ENCODE measurements around the gene CSF1.

CSF1 gene

DNA sequence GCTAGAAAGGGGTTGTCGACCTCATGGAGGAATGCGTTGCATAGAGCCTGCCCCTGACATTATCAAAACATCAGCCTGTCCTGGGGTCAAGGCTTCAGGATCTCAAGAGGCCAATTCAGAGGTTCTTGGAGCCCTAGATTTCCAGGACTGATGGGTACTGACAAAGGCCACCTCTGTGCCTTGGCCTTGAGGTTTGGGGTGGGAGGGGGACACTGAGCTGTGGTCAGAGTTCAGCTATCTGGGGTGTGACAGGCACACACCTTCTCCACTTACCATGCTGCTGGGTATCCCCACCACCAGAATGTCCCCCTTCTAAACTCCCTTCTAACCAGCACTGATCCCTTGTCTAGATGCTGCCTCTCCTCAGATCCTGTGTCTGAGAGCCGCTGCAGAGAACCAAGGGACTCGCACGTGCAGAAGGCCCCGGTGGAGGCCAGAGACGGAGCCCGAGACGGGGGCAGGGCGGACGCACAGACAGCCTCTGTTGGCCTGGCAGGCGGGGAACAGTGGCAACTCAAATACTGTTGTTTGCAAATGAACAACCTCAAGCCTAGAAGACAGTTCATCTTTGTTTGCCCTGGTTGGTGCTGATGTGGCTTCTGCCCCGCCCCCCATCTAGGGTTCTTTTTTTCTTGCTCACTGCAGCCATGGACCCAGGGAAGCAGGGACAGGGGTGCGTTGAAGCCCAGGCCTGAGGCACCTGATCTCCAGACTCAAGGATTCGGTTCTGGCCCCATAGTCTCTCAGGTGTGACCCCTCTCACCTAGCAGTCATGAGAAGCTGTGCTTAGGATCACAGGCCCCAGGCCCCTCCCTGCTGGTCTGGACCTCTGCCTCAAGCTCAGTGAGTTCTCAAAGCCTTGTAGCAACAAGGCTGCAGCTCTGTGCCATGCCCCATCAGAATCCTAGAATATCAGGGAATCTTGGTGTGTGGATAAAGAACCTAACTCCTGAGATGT is 28.1 kb upstream of the CSF1 start:
- DNase-seq: no peak

- no peak for DNase-seq
Observed at GRCh38 chr1:109883248-109883955, 27.2 kb upstream of the CSF1 start.

GRCh38 chr1:109884242-109884891 is 26.3 kb upstream of the CSF1 start:
- DNase-seq: no peak

GRCh38 chr1:109885589-109885988 is 25.1 kb upstream of the CSF1 start:
- no peak for DNase-seq

- no peak for DNase-seq
Observed at GRCh38 chr1:109886827-109887226, 23.8 kb upstream of the CSF1 start.

DNA sequence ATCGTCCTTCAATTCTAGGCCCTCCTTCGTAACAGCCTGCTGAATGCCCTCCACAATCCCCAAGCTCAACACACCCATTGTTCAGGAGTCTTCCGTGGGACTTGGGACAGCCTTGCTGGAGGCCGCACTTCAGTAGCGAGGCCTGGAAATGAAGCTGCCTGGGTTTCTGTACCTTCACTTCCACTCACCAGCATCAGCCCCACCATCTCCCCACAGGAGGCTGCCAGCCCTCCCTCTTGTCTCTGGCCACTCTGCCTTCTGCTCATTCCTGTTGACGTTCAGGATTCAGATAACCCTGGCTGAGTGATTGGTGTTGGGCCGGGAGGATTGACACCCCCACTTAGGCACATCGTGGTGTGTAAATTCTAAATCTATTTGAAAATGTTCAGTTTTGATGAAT is 23.4 kb upstream of the CSF1 start:
- no peak for DNase-seq

- DNase-seq: no peak
Observed at GRCh38 chr1:109887884-109888283, 22.8 kb upstream of the CSF1 start.

DNA sequence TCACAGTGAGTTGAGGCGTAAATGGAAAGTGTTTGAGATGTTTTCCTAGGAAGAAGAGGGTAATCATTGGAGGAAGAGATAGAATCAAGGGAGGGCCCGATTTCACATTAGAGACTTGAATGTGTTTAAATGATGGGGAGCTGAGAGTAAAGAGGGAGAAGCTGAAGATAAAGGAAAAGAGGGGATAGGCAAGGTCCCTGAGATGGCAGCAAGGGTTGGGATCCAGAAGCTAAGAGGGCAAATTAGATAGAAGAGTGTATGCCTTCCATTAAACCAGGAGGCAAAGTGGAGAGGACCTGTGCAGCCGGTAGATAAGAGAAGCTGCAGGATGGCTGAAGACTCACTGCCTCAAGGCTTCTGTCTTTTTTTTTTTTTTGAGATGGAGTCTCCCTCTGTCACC is 21.6 kb upstream of the CSF1 start:
- no peak for DNase-seq

- no peak for DNase-seq
Observed at GRCh38 chr1:109890115-109890953, 20.3 kb upstream of the CSF1 start.

DNA sequence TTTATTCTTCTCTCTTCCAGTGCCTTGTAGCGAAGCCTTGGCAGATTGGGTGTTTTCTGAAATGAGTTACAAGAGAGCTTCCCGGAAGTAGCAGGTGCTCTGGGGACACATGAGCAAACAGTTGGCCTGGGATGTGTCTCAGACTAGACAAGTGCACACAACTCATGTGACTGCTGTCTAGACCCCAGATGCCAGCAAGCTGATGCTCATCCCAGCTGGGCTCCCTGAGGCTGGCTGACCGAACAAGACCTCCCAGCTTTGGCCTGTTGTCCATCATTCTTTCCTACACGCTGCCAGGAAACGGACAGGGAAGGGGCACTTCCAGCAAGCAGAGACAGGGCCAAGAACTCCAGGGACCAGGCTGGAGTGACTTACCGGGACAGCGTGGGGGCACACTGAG is 18.7 kb upstream of the CSF1 start:
- DNase-seq: no peak

DNA sequence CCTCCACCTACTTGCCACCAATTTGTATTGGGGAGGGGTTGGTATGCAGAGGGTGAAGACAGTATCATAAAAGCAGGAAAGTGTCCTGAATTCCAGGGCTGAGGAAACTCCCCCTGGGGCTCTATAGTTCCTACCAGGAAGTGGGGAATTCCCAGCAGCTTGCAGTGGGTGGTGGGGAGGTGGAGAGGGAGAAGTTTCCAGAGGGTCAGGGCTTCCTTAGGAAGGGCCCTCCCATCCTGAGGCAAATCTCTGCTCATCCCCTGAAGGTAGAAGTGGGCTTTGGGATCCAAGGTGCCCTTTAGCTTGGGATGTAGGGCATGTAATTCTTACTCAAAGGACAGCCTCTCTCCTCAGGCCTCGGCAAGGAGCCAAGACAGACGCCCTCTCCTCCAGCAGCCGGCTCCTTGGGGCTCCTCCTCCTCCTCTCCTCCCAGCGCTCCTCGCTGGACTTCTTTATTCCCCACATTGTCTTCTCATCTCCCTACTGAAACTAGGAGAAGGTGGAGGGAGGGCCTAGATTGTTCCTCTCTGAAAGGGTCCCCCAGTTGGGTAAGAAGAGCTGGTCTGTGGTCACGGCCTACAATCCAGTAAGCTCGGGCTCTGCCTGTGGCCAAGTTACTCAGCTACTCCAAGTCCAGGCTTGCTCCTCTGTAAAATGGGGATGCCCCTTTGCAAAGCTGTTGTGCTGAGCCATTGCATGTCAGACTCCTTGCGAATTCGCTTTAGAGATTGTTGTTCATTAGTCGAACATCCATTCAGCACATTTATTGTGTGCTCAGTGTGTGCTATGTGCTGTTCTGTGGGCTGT is 17.9 kb upstream of the CSF1 start:
- DNase-seq: no peak

DNA sequence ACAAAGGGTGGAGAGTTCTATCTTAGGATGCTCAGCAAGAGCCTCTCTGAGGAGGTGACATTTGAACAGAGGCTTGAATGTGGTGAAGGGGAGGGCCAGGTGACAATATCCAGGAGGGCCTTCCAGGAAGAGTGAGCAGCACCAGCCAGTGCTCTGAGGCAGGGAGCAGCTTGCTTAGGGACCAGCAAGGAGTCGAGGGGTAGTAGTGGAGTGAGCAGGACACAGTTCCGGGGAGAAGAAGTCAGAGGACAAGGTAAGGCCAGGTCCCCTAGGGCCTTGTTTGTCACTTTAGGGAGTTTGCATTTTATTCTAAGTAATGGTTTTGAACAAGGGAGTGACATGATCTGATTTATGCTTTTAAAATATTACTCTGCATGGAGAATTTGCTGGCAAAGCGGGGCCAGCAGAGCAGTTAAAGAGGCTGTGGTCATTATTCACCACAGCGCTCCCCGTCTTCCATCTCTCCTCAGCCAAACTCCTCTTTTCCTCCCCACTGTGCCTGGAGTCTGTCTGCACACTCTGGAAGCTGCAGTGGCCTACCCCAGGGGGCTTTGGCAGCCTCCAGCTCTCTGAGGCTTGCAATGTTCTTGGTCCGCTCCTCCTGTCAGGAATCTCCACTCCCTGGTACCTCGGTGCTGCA is 17.0 kb upstream of the CSF1 start:
- DNase-seq: no peak

DNA sequence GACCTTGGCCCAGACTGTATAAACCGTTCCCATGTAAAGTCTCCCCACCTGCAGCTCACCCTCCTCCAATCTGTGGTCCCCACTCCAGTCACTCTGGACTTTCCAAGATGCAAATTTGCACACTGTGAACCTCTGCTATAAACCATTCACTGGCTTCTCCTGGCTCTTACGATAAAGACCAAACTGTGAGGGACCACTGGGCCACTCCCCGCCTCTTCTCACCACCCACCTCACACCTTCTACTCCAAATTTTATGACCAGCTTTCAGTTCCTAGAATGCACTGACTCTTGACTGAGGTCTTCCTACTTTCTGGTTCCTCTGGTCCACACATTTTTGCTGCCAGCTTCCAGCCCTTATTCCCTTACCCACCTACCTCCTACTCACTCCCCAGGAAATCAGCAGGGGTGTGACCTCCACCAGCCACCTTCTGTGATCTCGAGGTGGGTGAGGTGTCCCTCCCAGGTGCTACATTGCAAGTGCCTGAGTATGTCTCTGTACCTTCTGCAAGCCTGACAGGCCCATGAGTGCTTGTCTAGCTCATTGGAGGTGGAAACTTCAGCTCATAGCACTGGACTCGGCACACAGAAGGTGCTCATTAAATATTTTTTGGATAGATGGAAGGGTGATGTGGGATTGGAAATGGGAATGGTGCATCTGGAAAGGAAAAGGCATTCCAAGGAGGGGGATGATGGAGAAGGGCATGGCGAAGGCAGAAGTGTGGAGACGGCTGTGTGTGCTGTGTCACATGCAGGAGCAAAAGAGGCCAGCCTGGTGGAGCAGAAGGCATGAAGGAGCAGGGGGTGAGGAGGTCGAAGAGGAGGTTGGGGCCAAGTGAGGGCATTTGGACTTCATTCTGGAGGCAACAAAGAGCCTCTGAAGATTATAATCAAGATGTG is 15.6 kb upstream of the CSF1 start:
- DNase-seq: no peak

DNA sequence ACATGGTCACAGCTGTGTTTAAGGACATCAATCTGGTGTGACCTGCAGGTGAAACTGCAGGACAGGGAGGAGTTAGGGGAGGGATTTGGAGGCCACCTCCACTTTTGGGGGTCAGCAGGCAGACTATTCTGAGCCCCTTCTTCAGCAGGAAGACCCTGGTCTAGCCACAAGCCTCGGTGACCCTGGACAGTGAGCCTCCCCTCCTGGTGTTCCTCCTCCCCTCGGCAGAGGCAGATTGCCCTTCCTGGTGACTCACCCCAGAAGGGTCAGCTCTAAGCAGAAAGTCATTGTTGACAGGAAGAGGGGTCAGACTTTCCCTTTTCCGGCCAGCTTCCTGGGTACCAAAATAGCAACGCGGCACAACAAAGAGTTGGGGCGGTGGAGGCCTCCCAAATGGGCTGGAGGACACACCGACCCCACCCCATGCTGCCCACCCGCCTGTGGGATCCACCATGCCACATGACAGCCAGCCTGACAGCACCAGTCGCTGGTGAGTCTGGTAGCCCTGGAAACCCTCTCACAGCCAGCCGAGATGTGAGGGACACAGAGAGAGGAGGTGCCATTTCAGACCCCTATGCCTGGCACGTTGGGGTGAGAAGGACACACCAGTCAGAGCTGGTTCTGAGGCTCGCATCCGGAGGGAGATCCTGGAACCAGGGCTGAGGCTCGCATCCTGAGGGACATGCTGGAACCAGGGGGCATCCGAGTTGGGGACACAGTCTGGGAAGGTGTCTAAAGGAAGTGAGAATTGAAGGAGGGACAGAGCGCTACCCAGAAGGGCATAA is 14.7 kb upstream of the CSF1 start:
- DNase-seq: no peak

- DNase-seq: no peak
Observed at GRCh38 chr1:109896681-109897080, 14.0 kb upstream of the CSF1 start.

DNA sequence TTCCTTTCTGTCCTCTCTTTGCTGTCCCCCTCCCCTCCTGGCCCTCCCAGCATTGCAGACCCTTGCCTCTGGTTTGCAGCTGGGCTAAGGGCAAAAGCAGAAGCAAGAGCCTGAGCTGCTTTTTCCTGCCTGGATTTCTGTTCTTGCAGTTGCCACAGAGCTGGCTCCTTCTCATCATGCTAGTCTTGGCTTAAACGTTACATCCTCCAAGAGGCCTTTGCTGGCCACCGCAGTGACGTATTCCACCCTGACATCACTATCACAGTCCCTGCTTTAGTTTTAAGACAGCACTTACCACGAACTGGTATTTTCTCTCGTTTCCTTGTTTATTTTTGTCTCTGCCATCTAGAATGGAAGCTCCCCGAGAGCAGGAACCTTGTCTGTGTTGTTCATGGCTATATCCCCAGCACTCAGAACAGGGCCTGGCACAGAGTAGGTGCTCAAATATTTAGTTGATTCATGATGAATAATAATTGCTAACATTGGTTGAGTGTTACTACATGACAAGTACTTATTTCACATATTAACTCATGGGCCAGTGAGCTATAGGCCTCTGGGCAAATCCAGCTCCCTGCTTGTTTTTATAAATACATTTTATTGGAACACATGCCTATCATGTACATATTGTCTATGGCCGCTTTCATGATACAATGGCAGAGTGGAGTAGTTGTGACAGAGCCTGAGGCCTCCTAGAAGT is 13.2 kb upstream of the CSF1 start:
- DNase-seq: no peak

DNA sequence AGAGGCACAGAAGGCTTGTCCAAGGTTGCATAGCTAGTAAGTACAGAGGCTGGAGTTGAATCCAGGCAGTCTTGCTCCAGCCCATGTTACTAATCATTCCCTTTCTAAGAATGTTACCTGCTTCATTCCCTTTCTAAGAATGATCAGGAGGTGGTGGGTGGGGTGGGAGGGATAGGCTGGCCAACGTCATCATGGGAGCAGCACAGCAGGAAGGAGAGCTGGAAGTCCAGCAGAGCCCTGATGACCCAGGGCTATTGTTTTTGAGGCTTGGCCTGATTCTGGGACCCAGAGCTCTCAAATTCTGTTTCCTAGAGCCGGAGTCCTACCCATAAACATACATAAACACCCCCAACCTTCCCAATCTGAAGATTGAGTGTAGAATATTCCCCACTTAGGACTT is 11.8 kb upstream of the CSF1 start:
- DNase-seq: no peak

DNA sequence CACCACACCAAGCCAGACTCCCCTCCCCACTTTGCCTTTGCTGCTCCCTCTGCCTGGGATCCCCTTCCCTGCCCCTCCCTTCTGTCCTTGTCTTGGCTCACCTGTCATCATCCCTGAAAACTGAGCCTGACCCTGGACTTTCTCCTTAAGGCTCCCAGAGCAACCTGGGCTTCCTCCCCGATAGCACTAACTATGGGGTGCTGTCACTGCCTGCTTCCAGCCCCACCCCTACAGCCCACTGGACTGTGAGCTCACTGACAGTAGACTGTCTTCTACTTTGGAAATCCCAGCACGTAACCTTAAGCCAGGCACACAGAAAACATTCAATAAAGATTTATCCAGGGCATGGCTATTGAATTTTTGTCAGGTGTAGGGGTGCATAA is 9.5 kb upstream of the CSF1 start:
- no peak for DNase-seq

Measured in activated naive CD4-positive, alpha-beta T cell (primary cell).